Ishikawa (cell line): ENCODE data around the gene RAB6A.

Experiments
- EGR1 ChIP-seq: IDR thresholded peaks from 2 replicates; pipeline ENCODE4 v1.6.1; 2012
- EP300 ChIP-seq: IDR thresholded peaks from 2 replicates; pipeline ENCODE4 v1.6.1; 2012; ENCODE audit warnings: borderline replicate concordance
- NFIC ChIP-seq: IDR thresholded peaks from 2 replicates; pipeline ENCODE4 v1.6.1; 2012
- RAD21 ChIP-seq: IDR thresholded peaks from 2 replicates; pipeline ENCODE4 v1.6.1; 2012; ENCODE audit warnings: low read depth
- TAF1 ChIP-seq: IDR thresholded peaks from 2 replicates; pipeline ENCODE4 v1.6.1; 2012; ENCODE audit warnings: low read depth, mild to moderate bottlenecking
- TEAD4 ChIP-seq: IDR thresholded peaks from 2 replicates; pipeline ENCODE4 v1.6.1; 2012
- TF ChIP-seq, protein P1 (sequence below): IDR thresholded peaks from 2 replicates; pipeline ENCODE4 v1.6.1; 2012; ENCODE audit warnings: low read depth, mild to moderate bottlenecking

DNA sequence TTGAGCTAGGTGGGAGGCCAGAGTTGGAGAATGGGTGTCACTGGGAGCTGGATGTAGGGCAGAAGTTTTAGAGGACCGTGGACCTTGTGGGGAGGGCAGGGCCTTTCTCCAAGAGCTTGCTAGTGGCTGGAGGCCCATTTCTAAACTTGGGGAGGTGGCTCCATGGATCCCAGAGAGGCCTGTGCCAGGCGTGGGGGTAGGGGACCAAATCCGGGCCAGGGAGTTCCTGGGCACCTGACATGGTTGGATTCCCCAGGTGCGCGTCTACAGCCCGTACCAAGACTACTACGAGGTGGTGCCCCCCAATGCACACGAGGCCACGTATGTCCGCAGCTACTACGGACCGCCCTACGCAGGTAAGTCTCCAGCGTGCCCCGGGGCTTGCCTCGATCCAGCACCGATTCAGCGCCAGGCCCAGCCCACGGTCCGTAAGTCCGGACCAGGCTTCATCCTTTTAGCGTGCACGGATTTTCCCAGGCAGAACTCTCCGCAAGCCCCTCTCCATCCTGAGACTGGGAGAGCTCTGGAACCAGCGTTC, 100.3 kb downstream of the RAB6A start:
- TF ChIP-seq, protein P1, sequence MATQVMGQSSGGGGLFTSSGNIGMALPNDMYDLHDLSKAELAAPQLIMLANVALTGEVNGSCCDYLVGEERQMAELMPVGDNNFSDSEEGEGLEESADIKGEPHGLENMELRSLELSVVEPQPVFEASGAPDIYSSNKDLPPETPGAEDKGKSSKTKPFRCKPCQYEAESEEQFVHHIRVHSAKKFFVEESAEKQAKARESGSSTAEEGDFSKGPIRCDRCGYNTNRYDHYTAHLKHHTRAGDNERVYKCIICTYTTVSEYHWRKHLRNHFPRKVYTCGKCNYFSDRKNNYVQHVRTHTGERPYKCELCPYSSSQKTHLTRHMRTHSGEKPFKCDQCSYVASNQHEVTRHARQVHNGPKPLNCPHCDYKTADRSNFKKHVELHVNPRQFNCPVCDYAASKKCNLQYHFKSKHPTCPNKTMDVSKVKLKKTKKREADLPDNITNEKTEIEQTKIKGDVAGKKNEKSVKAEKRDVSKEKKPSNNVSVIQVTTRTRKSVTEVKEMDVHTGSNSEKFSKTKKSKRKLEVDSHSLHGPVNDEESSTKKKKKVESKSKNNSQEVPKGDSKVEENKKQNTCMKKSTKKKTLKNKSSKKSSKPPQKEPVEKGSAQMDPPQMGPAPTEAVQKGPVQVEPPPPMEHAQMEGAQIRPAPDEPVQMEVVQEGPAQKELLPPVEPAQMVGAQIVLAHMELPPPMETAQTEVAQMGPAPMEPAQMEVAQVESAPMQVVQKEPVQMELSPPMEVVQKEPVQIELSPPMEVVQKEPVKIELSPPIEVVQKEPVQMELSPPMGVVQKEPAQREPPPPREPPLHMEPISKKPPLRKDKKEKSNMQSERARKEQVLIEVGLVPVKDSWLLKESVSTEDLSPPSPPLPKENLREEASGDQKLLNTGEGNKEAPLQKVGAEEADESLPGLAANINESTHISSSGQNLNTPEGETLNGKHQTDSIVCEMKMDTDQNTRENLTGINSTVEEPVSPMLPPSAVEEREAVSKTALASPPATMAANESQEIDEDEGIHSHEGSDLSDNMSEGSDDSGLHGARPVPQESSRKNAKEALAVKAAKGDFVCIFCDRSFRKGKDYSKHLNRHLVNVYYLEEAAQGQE, result no peak
- TF ChIP-seq RAD21 (no peak), NFIC (no peak), EP300 (no peak), EGR1 (no peak), TEAD4 (no peak), TAF1 (no peak)
